CD4-positive, alpha-beta T cell (primary cell): ENCODE data around the gene PTPRF. TPM values are rescaled to one million over a fixed set of nuclear protein-coding genes. Genes with fewer than 3 reads are reported as not detected.

Experiments
- ATAC-seq: fragments of 200-7000 bp; cut with Tn5 transposase; one replicate; pipeline ENCODE4 v1.10.0; 2022; ENCODE audit warnings: mild to moderate bottlenecking; ENCODE audit not compliant: poor library complexity
- CTCF ChIA-PET: fragments of 350-600 bp; sonication (Branson Sonifier 250); formaldehyde crosslinking; loops from one replicate; lab custom pipeline; 2021; ENCODE audit warnings: antibody characterized with exemption, inconsistent platforms; lab: Charles Lee
- POLR2A ChIA-PET: fragments of 350-600 bp; sonication (Branson Sonifier 250); formaldehyde crosslinking; loops from one replicate; lab custom pipeline; 2021; ENCODE audit warnings: antibody characterized with exemption, inconsistent platforms; lab: Charles Lee
- DNase-seq, 14 experiments: peaks; one replicate each; pipeline ENCODE4 v3.0.0-alpha.2; 2013 to 2020; ENCODE audit warnings: mixed read lengths in 2 of 14
- H3K27ac ChIP-seq, 2 donors: one replicate each; pipeline versions ENCODE4 v1.5.1 to v1.7.0; 2013; ENCODE audit warnings: low read length in 2 of 2, low read depth in 1 of 2, mild to moderate bottlenecking in 1 of 2
- H3K27me3 ChIP-seq, 2 experiments: 1 replicate in 1 of 2; 2 replicates in 1 of 2; pipeline versions ENCODE4 v1.6.1 to v1.7.0; 2013; ENCODE audit warnings: low read length in 2 of 2, control low read depth in 1 of 2, mild to moderate bottlenecking in 1 of 2, moderate library complexity in 1 of 2; ENCODE audit not compliant: insufficient read depth in 2 of 2, control insufficient read depth in 1 of 2
- H3K36me3 ChIP-seq: one replicate; pipeline ENCODE4 v1.6.1; 2013; ENCODE audit warnings: low read length, control low read depth; ENCODE audit not compliant: insufficient read depth
- H3K4me1 ChIP-seq: one replicate; pipeline ENCODE4 v1.6.1; 2013; ENCODE audit warnings: low read length, control low read depth; ENCODE audit not compliant: insufficient read depth
- H3K4me3 ChIP-seq: one replicate; pipeline ENCODE4 v1.5.1; 2013; ENCODE audit warnings: mild to moderate bottlenecking, low read length, moderate library complexity
- H3K9me3 ChIP-seq, 2 experiments: 1 replicate in 1 of 2; 2 replicates in 1 of 2; pipeline versions ENCODE4 v1.6.1 to v1.7.0; 2013; ENCODE audit warnings: low read length in 2 of 2, mild to moderate bottlenecking in 2 of 2, control low read depth in 1 of 2, moderate library complexity in 1 of 2; ENCODE audit not compliant: control insufficient read depth in 1 of 2, insufficient read depth in 1 of 2
- H3K27ac Mint-ChIP-seq: one replicate; pipeline ENCODE4 v1.8.0; 2020; ENCODE audit warnings: mixed read lengths
- H3K27me3 Mint-ChIP-seq: one replicate; pipeline ENCODE4 v1.8.0; 2021; ENCODE audit warnings: mixed read lengths
- H3K36me3 Mint-ChIP-seq: one replicate; pipeline ENCODE4 v1.8.0; 2021; ENCODE audit warnings: low read depth, mixed read lengths
- H3K4me1 Mint-ChIP-seq: one replicate; pipeline ENCODE4 v1.8.0; 2021; ENCODE audit warnings: low read depth, mixed read lengths
- H3K4me3 Mint-ChIP-seq: one replicate; pipeline ENCODE4 v1.8.0; 2020; ENCODE audit warnings: mild to moderate bottlenecking, mixed read lengths
- H3K9me3 Mint-ChIP-seq: one replicate; pipeline ENCODE4 v1.8.0; 2020; ENCODE audit warnings: mixed read lengths
- CTCF ChIP-seq: fragments of 200-600 bp; IDR thresholded peaks from one replicate; pipeline ENCODE4 v1.8.0; 2022; ENCODE audit warnings: antibody characterized with exemption, mild to moderate bottlenecking
- intact Hi-C, 2 experiments: fragments of 100-400 bp; cut with DNase I in 1 of 2; cut with micrococcal nuclease in 1 of 2; formaldehyde crosslinking; loops; one replicate each; pipeline versions ENCODE4 v1.15.1 to v1.9.0; 2023 to 2025; cut with DNase I, micrococcal nuclease
- total RNA-seq, 174 experiments: library from RNA in 2 of 174; stranded (reverse) in 2 of 174; gene quantifications; one replicate each; pipeline ENCODE4 v1.2.3 and lab custom pipeline; 2021 to 2026

PTPRF gene
- total RNA-seq, 2 experiments from 2014 or later: 0.14 TPM

GRCh38 chr1:43570277-43570676 is 39.6 kb downstream of the PTPRF start:
- intact Hi-C loops: no loop called here
- H3K36me3 ChIP-seq: no peaks in the 10 kb centered on the region
- DNase-seq (no peak), ATAC-seq (no peak)
- H3K27me3 ChIP-seq: peaks cover 0 to 1% of the 10 kb centered on the region in 2 experiments
- H3K36me3 Mint-ChIP-seq: no peaks in the 10 kb centered on the region
- no peak overlapping the region for H3K4me3 Mint-ChIP-seq
- no peak for TF ChIP-seq CTCF
- no peak overlapping the region for H3K27ac Mint-ChIP-seq
- ChIA-PET CTCF (no interaction called here), POLR2A (no interaction called here)
- no peak overlapping the region for H3K4me3 ChIP-seq
- peaks cover 12% of the 10 kb centered on the region for H3K4me1 ChIP-seq
- no peaks in the 10 kb centered on the region for H3K4me1 Mint-ChIP-seq
- H3K9me3 ChIP-seq: no peaks in the 10 kb centered on the region
- H3K9me3 Mint-ChIP-seq: no peaks in the 10 kb centered on the region
- peaks cover 6% of the 10 kb centered on the region for H3K27me3 Mint-ChIP-seq
- no peak overlapping the region for H3K27ac ChIP-seq

GRCh38 chr1:43570715-43571114 is 40.0 kb downstream of the PTPRF start:
- POLR2A ChIA-PET: no interaction called here
- Mint-ChIP-seq H3K36me3 (no peaks in the 10 kb centered on the region), H3K4me3 (no peak overlapping the region), H3K4me1 (no peaks in the 10 kb centered on the region), H3K27ac (no peak overlapping the region), H3K9me3 (no peaks in the 10 kb centered on the region), H3K27me3 (peaks cover 6% of the 10 kb centered on the region)
- CTCF ChIA-PET: no interaction called here
- intact Hi-C loops: no loop called here
- no peak overlapping the region for H3K4me3 ChIP-seq
- no peaks in the 10 kb centered on the region for H3K27me3 ChIP-seq
- H3K27ac ChIP-seq: no peak overlapping the region
- DNase-seq (no peak), ATAC-seq (no peak)
- H3K4me1 ChIP-seq: peaks cover 7% of the 10 kb centered on the region
- no peaks in the 10 kb centered on the region for H3K9me3 ChIP-seq
- no peak for TF ChIP-seq CTCF
- H3K36me3 ChIP-seq: no peaks in the 10 kb centered on the region

GRCh38 chr1:43572084-43572483 is 41.4 kb downstream of the PTPRF start:
- intact Hi-C loops: no loop called here
- CTCF ChIA-PET: no interaction called here

More at GRCh38 chr1:43572084-43572483, 41.4 kb downstream of the PTPRF start:
- Mint-ChIP-seq H3K4me1 (no peaks in the 10 kb centered on the region), H3K27me3 (peaks cover 5% of the 10 kb centered on the region), H3K9me3 (no peaks in the 10 kb centered on the region), H3K36me3 (no peaks in the 10 kb centered on the region), H3K27ac (no peak overlapping the region), H3K4me3 (no peak overlapping the region)
- DNase-seq (no peak), ATAC-seq (no peak)
- H3K36me3 ChIP-seq: no peaks in the 10 kb centered on the region
- H3K4me1 ChIP-seq: peaks cover 6% of the 10 kb centered on the region
- H3K27ac ChIP-seq: no peak overlapping the region
- no peaks in the 10 kb centered on the region for H3K9me3 ChIP-seq
- no peak for TF ChIP-seq CTCF
- no peaks in the 10 kb centered on the region for H3K27me3 ChIP-seq
- POLR2A ChIA-PET: no interaction called here
- H3K4me3 ChIP-seq: no peak overlapping the region
